Stomach (tissue), 4 donors: Measurements from ENCODE around the gene LIMA1.

Experiments used
- EP300 ChIP-seq: sonication (generic); formaldehyde crosslinking; IDR thresholded peaks from one replicate; pipeline ENCODE4 v1.6.1; 2017; ENCODE audit warnings: antibody characterized with exemption
- POLR2A ChIP-seq, 4 donors: fragments of 450-650 bp; IDR thresholded peaks; one replicate each; pipeline ENCODE4 v1.6.1; 2016; ENCODE audit warnings: antibody characterized with exemption in 4 of 4, control low read depth in 2 of 4, mild to moderate bottlenecking in 1 of 4, moderate library complexity in 1 of 4
- TF ChIP-seq, protein P1 (sequence below), 7 experiments: fragments of 450-650 bp in 4 of 7; fragments of 200-600 bp in 3 of 7; sonication (generic) in 3 of 7; IDR thresholded peaks; one replicate each; pipeline ENCODE4 v1.5.1; 2016 to 2019; ENCODE audit warnings: antibody characterized with exemption in 7 of 7, control low read depth in 2 of 7, mild to moderate bottlenecking in 1 of 7

GRCh38 chr12:50251619-50252252 is 31.6 kb downstream of the LIMA1 start:
- TF ChIP-seq, protein P1, sequence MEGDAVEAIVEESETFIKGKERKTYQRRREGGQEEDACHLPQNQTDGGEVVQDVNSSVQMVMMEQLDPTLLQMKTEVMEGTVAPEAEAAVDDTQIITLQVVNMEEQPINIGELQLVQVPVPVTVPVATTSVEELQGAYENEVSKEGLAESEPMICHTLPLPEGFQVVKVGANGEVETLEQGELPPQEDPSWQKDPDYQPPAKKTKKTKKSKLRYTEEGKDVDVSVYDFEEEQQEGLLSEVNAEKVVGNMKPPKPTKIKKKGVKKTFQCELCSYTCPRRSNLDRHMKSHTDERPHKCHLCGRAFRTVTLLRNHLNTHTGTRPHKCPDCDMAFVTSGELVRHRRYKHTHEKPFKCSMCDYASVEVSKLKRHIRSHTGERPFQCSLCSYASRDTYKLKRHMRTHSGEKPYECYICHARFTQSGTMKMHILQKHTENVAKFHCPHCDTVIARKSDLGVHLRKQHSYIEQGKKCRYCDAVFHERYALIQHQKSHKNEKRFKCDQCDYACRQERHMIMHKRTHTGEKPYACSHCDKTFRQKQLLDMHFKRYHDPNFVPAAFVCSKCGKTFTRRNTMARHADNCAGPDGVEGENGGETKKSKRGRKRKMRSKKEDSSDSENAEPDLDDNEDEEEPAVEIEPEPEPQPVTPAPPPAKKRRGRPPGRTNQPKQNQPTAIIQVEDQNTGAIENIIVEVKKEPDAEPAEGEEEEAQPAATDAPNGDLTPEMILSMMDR (IDR thresholded peaks at IDR 0.05) = no peak
- TF ChIP-seq POLR2A (IDR thresholded peaks at IDR 0.05) (no peak), EP300 (no peak)
